GM12875 (cell line): ENCODE data around the gene RAB43.

ENCODE experiments used
- H3K4me3 ChIP-seq: one replicate; pipeline ENCODE4 v1.5.1; 2011; ENCODE audit warnings: low read depth, low read length, control low read depth
- TF ChIP-seq, protein P1 (sequence below): IDR thresholded peaks from 2 replicates; pipeline ENCODE4 v1.5.1; 2011; ENCODE audit warnings: low read depth, mild to moderate bottlenecking, control low read depth, inconsistent platforms, low read length, moderate library complexity, borderline replicate concordance; ENCODE audit not compliant: insufficient read depth

Gene RAB43

GRCh38 chr3:129085818-129086217, 35.8 kb downstream of the RAB43 start:
- no peak overlapping the region for H3K4me3 ChIP-seq
- TF ChIP-seq, protein P1, sequence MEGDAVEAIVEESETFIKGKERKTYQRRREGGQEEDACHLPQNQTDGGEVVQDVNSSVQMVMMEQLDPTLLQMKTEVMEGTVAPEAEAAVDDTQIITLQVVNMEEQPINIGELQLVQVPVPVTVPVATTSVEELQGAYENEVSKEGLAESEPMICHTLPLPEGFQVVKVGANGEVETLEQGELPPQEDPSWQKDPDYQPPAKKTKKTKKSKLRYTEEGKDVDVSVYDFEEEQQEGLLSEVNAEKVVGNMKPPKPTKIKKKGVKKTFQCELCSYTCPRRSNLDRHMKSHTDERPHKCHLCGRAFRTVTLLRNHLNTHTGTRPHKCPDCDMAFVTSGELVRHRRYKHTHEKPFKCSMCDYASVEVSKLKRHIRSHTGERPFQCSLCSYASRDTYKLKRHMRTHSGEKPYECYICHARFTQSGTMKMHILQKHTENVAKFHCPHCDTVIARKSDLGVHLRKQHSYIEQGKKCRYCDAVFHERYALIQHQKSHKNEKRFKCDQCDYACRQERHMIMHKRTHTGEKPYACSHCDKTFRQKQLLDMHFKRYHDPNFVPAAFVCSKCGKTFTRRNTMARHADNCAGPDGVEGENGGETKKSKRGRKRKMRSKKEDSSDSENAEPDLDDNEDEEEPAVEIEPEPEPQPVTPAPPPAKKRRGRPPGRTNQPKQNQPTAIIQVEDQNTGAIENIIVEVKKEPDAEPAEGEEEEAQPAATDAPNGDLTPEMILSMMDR: no peak

GRCh38 chr3:129085165-129085715, 36.4 kb downstream of the RAB43 start:
- no peak overlapping the region for H3K4me3 ChIP-seq
- TF ChIP-seq, protein P1: no peak

DNA sequence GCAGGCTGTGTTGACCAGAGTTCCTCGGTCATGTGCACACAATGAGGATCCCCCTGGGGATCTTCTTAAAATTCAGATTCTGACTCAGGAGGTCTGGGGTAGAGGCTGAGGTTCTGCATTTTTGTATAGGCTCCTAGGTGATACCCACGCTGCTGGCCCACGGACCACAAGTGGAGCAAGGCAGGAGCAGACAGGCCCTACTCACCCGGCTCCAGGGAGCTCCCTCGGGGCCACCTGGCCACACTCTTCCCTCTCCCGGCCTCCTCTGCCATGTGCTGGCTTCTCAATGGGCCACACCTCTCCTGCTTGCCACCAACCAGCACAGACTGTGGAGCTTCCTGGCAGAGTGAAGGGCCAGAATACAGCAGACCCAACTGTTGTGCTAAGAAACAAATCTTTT, 37.1 kb downstream of the RAB43 start:
- TF ChIP-seq, protein P1: no peak
- H3K4me3 ChIP-seq: no peak overlapping the region

DNA sequence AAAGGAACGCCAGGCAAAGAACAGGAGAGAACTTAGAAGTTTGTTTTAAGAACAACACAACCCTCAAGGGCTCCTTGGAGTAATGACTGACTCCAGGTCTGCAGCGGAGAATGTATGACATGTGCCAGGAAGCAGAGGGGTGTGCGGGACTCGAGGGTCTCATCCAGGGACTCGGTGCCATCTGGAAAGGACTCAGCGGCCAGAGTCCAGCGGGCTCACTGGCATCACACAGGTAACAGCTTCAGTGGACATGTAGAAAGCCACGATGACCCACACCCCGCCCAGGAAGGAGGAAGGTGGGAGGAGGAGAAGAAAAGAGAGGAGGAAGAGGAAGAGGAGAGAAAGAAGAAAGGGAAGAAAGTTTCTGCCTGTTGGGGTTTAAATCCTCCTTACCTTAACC, 39.6 kb downstream of the RAB43 start:
- H3K4me3 ChIP-seq: no peak overlapping the region
- TF ChIP-seq, protein P1: no peak

GRCh38 chr3:129081503-129081902, 40.1 kb downstream of the RAB43 start:
- H3K4me3 ChIP-seq: no peak overlapping the region
- TF ChIP-seq, protein P1: no peak

- H3K4me3 ChIP-seq: no peak overlapping the region
- TF ChIP-seq, protein P1: no peak
These were observed 43.1 kb downstream of the RAB43 start for GRCh38 chr3:129078510-129078909.

- H3K4me3 ChIP-seq: no peak overlapping the region
- TF ChIP-seq, protein P1: no peak
These were observed 44.4 kb downstream of the RAB43 start for GRCh38 chr3:129077222-129077621.
